ENCODE data around the gene FRMD4A.

GRCh38 chr10:14099885-14100284, 230.8 kb downstream of the FRMD4A start:
- TF ChIP-seq EZH2phosphoT487 (IDR thresholded peaks at IDR 0.05; ENCODE audit: borderline replicate concordance, low read depth, low read length) (no peak), CTCF (conservative IDR thresholded peaks at IDR 0.05; ENCODE audit: low read length) (no peak)
